SK-N-SH treated with all-trans-retinoic acid at 6 μM for 48 hours (cell line): ENCODE measurements around the gene ANKRD62.

Source experiments
- ATAC-seq: fragments of 200-7000 bp; cut with Tn5 transposase; 3 replicates; pipeline ENCODE4 v1.9.1; 2020; ENCODE audit warnings: mild to moderate bottlenecking, moderate library complexity
- ARNTL ChIP-seq: fragments of 450-650 bp; formaldehyde crosslinking; IDR thresholded peaks from 2 replicates; pipeline ENCODE4 v1.5.0; 2020; ENCODE audit warnings: low read depth, mild to moderate bottlenecking, moderate library complexity, borderline replicate concordance
- BACH2 ChIP-seq: fragments of 250-450 bp; sonication (Bioruptor Pico); IDR thresholded peaks from 2 replicates; pipeline ENCODE4 v1.9.0; 2021; ENCODE audit warnings: mild to moderate bottlenecking, borderline replicate concordance
- CSDC2 ChIP-seq: fragments of 250-450 bp; sonication (Bioruptor Pico); IDR thresholded peaks from 2 replicates; pipeline ENCODE4 v1.5.0; 2020; ENCODE audit warnings: mild to moderate bottlenecking, moderate library complexity
- ESRRG ChIP-seq: fragments of 250-450 bp; sonication (Bioruptor Pico); IDR thresholded peaks from 2 replicates; pipeline ENCODE4 v1.6.1; 2021; ENCODE audit warnings: mild to moderate bottlenecking
- ISL1 ChIP-seq: fragments of 250-450 bp; sonication (Bioruptor Pico); IDR thresholded peaks from 2 replicates; pipeline ENCODE4 v2.1.2; 2022; ENCODE audit warnings: mild to moderate bottlenecking, moderate library complexity
- RARB ChIP-seq: fragments of 250-450 bp; sonication (Bioruptor Pico); IDR thresholded peaks from 2 replicates; pipeline ENCODE4 v1.8.0; 2021; ENCODE audit warnings: mild to moderate bottlenecking, moderate library complexity
- SNAI2 ChIP-seq: fragments of 250-450 bp; sonication (Bioruptor Pico); IDR thresholded peaks from 2 replicates; pipeline ENCODE4 v1.5.0; 2020; ENCODE audit warnings: mild to moderate bottlenecking, moderate library complexity
- TCF4 ChIP-seq: fragments of 250-450 bp; sonication (Bioruptor Pico); IDR thresholded peaks from 2 replicates; pipeline ENCODE4 v1.8.0; 2021; ENCODE audit warnings: mild to moderate bottlenecking, moderate library complexity, borderline replicate concordance
- TOX ChIP-seq: fragments of 250-450 bp; sonication (Bioruptor Pico); IDR thresholded peaks from 2 replicates; pipeline ENCODE4 v1.8.0; 2021; ENCODE audit warnings: mild to moderate bottlenecking, moderate library complexity, borderline replicate concordance
- ZFP3 ChIP-seq: fragments of 250-450 bp; sonication (Bioruptor Pico); IDR thresholded peaks from 2 replicates; pipeline ENCODE4 v1.5.0; 2020; ENCODE audit warnings: mild to moderate bottlenecking, moderate library complexity
- ZFP30 ChIP-seq: fragments of 450-650 bp; formaldehyde crosslinking; IDR thresholded peaks from 2 replicates; pipeline ENCODE4 v1.5.0; 2022; ENCODE audit warnings: mild to moderate bottlenecking, moderate library complexity
- ZNF565 ChIP-seq: fragments of 450-650 bp; formaldehyde crosslinking; conservative IDR thresholded peaks from 2 replicates; pipeline ENCODE4 v1.5.0; 2020; ENCODE audit warnings: low read depth, mild to moderate bottlenecking, moderate library complexity
- TF ChIP-seq, protein P1 (sequence below): fragments of 250-450 bp; sonication (Bioruptor Pico); IDR thresholded peaks from 2 replicates; pipeline ENCODE4 v1.5.0; 2020; ENCODE audit warnings: mild to moderate bottlenecking, moderate library complexity
- TF ChIP-seq, protein P2 (sequence below): fragments of 250-450 bp; sonication (Bioruptor Pico); IDR thresholded peaks from 2 replicates; pipeline ENCODE4 v1.8.0; 2020; ENCODE audit warnings: mild to moderate bottlenecking, moderate library complexity, borderline replicate concordance
- TF ChIP-seq, protein P3 (sequence below): fragments of 250-450 bp; sonication (Bioruptor Pico); IDR thresholded peaks from 2 replicates; pipeline ENCODE4 v1.5.1; 2021; ENCODE audit warnings: mild to moderate bottlenecking, moderate library complexity
- TF ChIP-seq, protein P4 (sequence below): fragments of 250-450 bp; sonication (Bioruptor Pico); IDR thresholded peaks from 2 replicates; pipeline ENCODE4 v1.8.0; 2021; ENCODE audit warnings: low read depth, mild to moderate bottlenecking, moderate library complexity, borderline replicate concordance

The ANKRD62 gene

GRCh38 chr18:12106471-12106870 lies 12.8 kb downstream of the ANKRD62 start:
- no peak for ATAC-seq
- TF ChIP-seq TOX (CRISPR knock-in tag) (no peak), SNAI2 (no peak), ISL1 (CRISPR knock-in tag) (no peak), TCF4 (no peak), CSDC2 (CRISPR knock-in tag) (no peak), ESRRG (CRISPR knock-in tag) (no peak)
- TF ChIP-seq, protein P1, sequence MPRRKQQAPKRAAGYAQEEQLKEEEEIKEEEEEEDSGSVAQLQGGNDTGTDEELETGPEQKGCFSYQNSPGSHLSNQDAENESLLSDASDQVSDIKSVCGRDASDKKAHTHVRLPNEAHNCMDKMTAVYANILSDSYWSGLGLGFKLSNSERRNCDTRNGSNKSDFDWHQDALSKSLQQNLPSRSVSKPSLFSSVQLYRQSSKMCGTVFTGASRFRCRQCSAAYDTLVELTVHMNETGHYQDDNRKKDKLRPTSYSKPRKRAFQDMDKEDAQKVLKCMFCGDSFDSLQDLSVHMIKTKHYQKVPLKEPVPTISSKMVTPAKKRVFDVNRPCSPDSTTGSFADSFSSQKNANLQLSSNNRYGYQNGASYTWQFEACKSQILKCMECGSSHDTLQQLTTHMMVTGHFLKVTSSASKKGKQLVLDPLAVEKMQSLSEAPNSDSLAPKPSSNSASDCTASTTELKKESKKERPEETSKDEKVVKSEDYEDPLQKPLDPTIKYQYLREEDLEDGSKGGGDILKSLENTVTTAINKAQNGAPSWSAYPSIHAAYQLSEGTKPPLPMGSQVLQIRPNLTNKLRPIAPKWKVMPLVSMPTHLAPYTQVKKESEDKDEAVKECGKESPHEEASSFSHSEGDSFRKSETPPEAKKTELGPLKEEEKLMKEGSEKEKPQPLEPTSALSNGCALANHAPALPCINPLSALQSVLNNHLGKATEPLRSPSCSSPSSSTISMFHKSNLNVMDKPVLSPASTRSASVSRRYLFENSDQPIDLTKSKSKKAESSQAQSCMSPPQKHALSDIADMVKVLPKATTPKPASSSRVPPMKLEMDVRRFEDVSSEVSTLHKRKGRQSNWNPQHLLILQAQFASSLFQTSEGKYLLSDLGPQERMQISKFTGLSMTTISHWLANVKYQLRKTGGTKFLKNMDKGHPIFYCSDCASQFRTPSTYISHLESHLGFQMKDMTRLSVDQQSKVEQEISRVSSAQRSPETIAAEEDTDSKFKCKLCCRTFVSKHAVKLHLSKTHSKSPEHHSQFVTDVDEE (CRISPR knock-in tag), result no peak
- TF ChIP-seq, protein P2, sequence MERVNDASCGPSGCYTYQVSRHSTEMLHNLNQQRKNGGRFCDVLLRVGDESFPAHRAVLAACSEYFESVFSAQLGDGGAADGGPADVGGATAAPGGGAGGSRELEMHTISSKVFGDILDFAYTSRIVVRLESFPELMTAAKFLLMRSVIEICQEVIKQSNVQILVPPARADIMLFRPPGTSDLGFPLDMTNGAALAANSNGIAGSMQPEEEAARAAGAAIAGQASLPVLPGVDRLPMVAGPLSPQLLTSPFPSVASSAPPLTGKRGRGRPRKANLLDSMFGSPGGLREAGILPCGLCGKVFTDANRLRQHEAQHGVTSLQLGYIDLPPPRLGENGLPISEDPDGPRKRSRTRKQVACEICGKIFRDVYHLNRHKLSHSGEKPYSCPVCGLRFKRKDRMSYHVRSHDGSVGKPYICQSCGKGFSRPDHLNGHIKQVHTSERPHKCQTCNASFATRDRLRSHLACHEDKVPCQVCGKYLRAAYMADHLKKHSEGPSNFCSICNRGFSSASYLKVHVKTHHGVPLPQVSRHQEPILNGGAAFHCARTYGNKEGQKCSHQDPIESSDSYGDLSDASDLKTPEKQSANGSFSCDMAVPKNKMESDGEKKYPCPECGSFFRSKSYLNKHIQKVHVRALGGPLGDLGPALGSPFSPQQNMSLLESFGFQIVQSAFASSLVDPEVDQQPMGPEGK (CRISPR knock-in tag), result no peak
- TF ChIP-seq, protein P3, sequence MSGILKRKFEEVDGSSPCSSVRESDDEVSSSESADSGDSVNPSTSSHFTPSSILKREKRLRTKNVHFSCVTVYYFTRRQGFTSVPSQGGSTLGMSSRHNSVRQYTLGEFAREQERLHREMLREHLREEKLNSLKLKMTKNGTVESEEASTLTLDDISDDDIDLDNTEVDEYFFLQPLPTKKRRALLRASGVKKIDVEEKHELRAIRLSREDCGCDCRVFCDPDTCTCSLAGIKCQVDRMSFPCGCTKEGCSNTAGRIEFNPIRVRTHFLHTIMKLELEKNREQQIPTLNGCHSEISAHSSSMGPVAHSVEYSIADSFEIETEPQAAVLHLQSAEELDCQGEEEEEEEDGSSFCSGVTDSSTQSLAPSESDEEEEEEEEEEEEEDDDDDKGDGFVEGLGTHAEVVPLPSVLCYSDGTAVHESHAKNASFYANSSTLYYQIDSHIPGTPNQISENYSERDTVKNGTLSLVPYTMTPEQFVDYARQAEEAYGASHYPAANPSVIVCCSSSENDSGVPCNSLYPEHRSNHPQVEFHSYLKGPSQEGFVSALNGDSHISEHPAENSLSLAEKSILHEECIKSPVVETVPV, result no peak
- TF ChIP-seq, protein P4, sequence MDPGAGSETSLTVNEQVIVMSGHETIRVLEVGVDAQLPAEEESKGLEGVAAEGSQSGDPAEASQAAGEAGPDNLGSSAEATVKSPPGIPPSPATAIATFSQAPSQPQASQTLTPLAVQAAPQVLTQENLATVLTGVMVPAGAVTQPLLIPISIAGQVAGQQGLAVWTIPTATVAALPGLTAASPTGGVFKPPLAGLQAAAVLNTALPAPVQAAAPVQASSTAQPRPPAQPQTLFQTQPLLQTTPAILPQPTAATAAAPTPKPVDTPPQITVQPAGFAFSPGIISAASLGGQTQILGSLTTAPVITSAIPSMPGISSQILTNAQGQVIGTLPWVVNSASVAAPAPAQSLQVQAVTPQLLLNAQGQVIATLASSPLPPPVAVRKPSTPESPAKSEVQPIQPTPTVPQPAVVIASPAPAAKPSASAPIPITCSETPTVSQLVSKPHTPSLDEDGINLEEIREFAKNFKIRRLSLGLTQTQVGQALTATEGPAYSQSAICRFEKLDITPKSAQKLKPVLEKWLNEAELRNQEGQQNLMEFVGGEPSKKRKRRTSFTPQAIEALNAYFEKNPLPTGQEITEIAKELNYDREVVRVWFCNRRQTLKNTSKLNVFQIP (CRISPR knock-in tag), result no peak

DNA sequence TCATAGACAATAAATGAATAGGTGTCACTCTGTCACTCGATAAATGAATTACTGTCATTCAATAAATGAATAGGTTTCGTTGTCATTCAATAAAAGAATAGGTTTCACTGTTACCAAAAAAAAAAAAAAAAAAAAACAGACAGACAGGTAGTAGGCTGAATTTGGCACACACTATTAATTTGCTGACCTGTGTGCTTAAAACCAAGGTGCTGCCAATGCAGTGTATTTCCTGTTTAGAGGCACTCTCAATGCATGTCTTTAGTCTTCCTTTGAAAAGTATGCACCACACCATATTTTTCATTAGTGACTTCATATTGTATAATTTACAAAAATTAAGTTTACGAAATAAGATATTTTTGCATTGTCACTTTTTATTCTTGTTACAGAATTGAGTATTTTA lies 16.2 kb downstream of the ANKRD62 start:
- no peak for ATAC-seq
- TF ChIP-seq ARNTL (CRISPR knock-in tag), result no peak
- no peak for TF ChIP-seq RARB (CRISPR knock-in tag)

DNA sequence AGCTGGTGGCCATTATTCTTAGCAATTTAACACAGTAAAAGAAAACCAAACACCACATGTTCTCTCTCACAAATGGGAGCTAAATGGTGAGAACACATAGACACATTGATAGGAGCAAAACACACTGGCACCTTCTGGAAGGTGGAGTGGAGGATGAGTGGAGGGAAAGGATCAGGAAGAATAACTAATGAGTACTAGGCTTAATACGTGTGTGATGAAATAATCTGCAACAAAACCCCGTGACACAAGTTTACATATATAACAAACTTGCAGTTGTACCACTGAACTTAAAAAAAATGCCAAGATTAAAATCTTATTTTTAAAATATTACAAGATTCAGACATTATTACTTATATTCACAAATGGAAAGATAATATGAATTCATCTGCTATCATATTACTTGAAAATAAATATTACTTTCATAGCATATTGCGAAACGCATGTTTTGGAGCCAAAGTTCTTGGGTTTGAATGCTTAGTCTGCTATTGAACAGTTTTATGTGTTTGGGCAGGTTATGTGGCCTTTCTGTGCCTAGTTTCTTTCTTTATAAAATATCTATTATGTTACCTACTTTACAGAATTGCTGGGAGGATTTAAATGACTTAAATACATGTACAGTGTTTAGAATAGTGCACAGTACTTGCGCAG lies 20.5 kb downstream of the ANKRD62 start:
- ATAC-seq, result no peak
- no peak for TF ChIP-seq ESRRG (CRISPR knock-in tag)
- TF ChIP-seq, protein P3, result no peak
- no peak for TF ChIP-seq ISL1 (CRISPR knock-in tag)
- TF ChIP-seq TCF4, result no peak
- TF ChIP-seq ZNF565, result no peak
- TF ChIP-seq, protein P1 (CRISPR knock-in tag), result no peak
- no peak for TF ChIP-seq ZFP30 (CRISPR knock-in tag)
- TF ChIP-seq ARNTL (CRISPR knock-in tag), result no peak
- TF ChIP-seq ZFP3 (CRISPR knock-in tag), result no peak
- no peak for TF ChIP-seq BACH2 (CRISPR knock-in tag)
- TF ChIP-seq, protein P2 (CRISPR knock-in tag), result no peak
